GM19455 (cell line): Measurements from ENCODE around the gene PLEKHH3.
"Not testable (repeated sequence)": the region's sequence is repeated elsewhere in the genome, so short reads cannot be mapped to it uniquely, and the experiment has no call there.

ENCODE experiments used
- ATAC-seq: cut with Tn5 transposase; IDR thresholded peaks from one replicate; pipeline ENCODE4 v1.9.1; 2021; ENCODE audit not compliant: unreplicated experiment

The PLEKHH3 gene

DNA sequence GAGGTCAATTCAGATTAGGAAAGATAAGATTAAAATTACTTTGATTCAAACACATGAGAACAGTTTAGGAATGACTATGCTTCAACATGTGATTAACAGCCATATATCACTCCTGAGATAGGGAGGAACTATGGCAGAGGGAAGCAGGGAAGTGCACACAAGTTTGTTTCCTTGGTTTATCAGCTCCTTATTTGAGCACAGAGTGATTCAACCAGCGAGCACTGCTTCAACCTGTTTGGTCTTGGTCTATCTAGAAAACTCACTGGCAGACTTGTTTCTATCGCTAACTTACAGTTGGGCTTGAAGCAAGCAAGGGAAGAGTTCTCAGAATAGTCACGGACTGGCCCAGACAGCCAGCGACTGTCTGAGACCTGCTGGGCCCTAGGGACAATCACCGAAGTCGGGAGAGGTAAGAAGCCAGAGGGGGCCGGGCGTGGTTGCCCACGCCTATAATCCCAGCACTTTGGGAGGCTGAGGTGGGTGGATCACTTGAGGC is 43.8 kb downstream of the PLEKHH3 start:
- ATAC-seq: no peak

DNA sequence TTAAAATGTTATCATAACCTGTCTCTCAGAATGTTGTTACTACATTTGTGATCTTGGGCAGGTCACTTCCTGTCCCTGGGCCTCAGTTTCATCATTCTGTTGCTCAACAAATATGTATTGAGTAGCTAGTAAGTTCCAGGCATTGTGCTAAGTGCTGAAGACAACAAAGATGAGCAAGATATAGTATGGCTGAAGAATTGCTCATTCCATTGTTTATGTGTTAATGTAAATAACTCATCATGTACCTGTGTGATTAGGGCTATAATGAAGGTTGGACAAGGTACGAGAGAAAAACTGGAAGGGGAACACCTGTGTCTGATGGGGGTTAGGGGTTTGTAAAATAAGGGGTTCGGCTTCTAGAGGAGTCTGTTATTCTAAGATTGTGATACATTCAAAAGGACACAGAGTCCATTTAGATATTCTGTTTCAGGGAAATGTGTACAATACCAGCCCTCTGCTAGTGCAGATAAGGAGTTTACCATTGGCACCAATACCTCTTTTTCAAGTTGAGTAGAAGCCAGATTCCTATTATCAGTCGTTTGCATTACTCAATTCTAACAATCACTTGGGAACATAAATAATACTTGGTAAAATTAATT is 47.3 kb downstream of the PLEKHH3 start:
- ATAC-seq: no peak

DNA sequence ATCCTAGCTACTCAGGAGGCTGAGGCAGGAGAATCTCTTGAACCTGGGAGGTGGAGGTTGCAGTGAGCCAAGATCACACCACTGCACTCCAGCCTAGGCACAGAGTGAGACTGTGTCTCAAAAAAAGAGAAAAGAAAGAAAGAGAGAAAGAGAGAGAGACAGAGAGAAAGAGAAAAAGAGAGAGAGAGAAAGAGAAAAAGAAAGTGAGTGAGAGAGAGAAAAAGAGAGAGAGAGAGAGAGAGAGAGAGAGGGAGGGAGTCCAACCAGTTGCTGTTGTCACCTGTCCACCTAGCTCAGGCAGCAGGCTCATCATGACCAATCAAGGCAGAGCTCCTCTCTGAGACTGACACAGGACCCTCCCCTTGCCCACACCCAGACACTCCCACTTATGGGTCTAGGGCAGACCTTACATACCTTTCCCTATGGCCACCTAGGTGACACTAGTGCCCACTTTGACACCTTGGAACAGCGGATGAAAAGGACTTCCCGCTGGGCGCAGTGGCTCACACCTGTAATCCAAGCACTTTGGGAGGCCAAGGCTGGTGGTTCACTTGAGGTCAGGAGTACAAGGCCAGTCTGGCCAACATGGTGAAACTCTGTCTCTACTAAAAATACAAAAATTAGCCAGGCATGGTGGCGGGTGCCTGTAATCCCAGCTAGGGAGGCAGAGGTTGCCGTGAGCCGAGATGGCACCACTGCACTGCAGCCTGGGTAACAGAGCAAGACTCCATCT is 49.6 kb downstream of the PLEKHH3 start:
- ATAC-seq: not testable (repeated sequence)

DNA sequence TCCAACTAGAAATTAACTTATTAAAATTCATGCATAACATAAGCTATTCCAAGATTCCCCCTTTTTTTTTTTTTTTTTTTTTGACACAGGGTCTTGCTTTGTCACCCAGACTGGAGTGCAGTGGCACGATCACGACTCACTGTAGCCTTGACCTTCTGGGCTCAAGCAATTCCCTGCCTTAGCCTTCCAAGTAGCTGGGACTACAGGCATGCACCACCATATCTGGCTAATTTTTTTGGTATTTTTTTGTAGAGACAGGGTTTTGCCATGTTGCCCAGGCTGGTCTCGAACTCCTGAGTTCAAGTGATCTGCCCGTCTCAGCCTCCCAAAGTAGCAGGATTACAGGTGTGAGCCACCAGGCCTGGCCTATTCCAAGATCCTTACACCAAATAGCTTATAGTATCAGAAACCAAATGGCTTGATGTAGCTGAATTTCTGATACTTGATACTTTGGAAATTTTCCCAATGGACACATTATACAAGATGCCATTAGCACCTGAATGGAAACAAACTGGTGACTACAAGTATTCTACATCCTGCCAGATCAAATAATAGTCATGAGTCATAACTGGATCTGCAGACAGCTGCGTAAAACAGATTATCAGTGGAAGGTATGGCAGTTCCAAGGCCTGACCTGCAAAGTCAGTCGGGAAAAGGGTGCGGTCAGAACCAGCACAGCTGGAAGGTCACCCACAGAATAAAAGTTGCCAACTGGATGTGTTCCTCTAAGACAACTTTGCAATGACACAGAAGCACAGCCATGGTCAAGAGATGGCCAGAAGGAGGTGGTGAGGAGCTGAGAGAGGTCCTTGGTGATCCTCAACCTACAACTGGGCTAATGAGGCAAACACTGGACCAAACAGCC is 52.8 kb downstream of the PLEKHH3 start:
- ATAC-seq: no peak

DNA sequence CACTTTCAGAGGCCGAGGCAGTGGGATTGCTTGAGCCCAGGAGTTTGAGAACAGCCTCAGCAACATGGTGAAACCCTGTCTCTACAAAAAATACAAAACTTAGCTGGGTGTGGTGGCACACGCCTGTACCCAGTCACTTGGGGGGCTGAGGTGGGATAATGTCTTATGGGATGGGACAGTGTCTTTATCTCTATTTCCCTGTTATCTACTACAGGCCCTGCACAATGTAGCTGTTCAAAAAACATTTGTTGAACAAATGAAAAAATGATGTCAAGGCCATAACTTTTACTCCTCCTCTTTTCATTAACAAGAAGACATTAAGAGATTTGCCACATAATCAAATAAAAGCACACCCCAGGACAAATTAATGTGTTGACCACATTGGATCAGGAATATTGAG is 53.5 kb downstream of the PLEKHH3 start:
- ATAC-seq: no peak

DNA sequence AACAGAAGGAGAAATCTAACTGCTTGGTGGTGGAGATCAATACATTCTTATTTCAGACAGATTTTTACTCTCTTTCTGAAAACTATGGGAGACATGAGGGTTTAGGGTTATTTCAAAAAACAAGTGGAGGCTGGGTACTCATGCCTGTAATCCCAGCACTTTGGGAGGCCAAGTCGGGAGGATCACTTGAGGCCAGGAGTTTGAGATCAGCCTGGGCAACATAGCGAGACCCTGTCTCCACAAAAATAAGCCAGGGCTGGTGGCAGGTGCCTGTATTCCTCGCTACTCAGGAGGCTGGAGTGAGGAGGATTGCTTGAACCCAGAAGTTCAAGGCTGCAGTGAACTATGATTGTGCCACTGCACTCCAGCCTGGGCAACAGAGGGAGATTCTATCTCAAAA is 54.8 kb downstream of the PLEKHH3 start:
- not testable (repeated sequence) for ATAC-seq

DNA sequence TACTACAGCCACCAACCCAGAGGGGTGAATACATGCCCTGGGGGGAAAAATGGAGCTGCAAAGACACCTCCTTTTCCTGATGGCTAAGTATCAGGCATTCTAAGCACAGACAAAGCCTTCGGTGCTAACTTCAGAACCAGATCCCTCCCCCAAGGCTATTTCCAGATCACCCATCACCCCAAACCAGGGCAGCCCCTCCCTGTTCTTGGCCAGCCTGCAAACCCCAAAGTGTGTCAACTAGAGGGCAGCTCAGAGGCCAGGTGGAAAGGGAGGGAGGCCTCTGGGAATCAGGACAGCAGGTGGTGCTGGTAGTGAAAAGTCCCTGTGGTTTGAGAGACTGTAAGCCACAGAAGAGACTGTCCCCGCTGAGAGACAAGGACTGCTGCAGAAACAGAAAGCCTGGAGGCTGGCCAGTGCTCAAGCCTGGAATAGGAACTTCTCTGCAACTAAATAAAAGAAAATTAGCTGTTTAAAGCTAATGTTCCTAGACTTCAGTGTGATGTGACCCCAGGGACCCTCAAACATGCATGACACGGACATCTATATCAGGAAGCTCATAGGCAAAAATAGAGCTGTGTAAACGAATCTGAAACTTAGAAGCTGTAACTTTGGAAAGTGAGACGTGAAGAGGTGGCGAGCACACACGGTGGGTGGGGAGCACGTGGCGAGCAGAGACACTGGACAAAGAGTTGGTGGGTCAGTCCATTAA is 58.2 kb downstream of the PLEKHH3 start:
- ATAC-seq: peak; percentile 65

DNA sequence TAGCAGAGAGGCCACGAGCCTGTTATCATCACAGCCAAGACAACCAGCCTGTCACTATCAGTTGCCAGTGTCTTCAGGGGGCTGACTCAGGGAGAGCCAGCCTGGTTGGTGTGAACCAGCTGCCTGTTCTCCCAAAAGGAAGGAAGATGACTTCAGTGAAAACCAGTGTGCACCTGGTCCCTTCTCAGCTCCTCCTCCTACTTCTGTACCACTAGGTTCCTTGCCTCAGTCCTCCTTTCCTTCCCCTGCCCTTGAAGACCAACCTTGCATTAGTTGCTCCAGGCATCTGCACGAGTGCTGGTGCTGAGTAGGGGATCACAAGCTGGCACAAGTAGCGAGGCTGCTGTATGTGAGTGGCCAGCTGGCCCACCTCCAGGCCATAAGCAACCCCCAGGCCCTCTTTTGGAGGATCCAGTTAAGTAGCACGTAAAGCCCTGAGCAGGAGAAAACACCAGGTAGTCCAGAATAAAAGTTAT is 58.8 kb downstream of the PLEKHH3 start:
- ATAC-seq: no peak
